Activated CD4-positive, alpha-beta T cell treated with anti-CD3 and anti-CD28 coated beads, Interleukin-2, amount 50 U/mL, for 24 hours (primary cell): ENCODE results near the gene ASIC5.

ENCODE experiments used
- DNase-seq, 2 donors: peaks; one replicate each; pipeline ENCODE4 v3.0.0-alpha.2; 2020; ENCODE audit warnings: low read depth in 1 of 2, low spot score in 1 of 2

ASIC5 gene

GRCh38 chr4:155881555-155881954, 15.5 kb upstream of the ASIC5 start:
- no peak for DNase-seq

- no peak for DNase-seq
Observed at GRCh38 chr4:155879767-155880166, 13.7 kb upstream of the ASIC5 start.

GRCh38 chr4:155878611-155879010, 12.5 kb upstream of the ASIC5 start:
- no peak for DNase-seq

- no peak for DNase-seq
Observed at GRCh38 chr4:155877971-155878370, 11.9 kb upstream of the ASIC5 start.

GRCh38 chr4:155875878-155876277, 9.8 kb upstream of the ASIC5 start:
- no peak for DNase-seq

- no peak for DNase-seq
Observed at GRCh38 chr4:155855897-155856296, 10.2 kb downstream of the ASIC5 start.

- DNase-seq = no peak
Observed at GRCh38 chr4:155854582-155855226, 11.4 kb downstream of the ASIC5 start.

- no peak for DNase-seq
Observed at GRCh38 chr4:155853189-155853588, 12.9 kb downstream of the ASIC5 start.

- no peak for DNase-seq
Observed at GRCh38 chr4:155849042-155849441, 17.0 kb downstream of the ASIC5 start.

- no peak for DNase-seq
Observed at GRCh38 chr4:155846929-155847328, 19.1 kb downstream of the ASIC5 start.

- DNase-seq = no peak
Observed at GRCh38 chr4:155842080-155842479, 24.0 kb downstream of the ASIC5 start.

GRCh38 chr4:155837203-155837796, 28.8 kb downstream of the ASIC5 start:
- DNase-seq = no peak

- DNase-seq = no peak
Observed at GRCh38 chr4:155832664-155833063, 33.4 kb downstream of the ASIC5 start.

GRCh38 chr4:155828628-155829027, 37.4 kb downstream of the ASIC5 start:
- DNase-seq = no peak

GRCh38 chr4:155822572-155822971, 43.5 kb downstream of the ASIC5 start:
- no peak for DNase-seq

GRCh38 chr4:155820887-155821518, 45.1 kb downstream of the ASIC5 start:
- no peak for DNase-seq

GRCh38 chr4:155819066-155819465, 47.0 kb downstream of the ASIC5 start:
- no peak for DNase-seq

- DNase-seq = no peak
Observed at GRCh38 chr4:155818639-155819038, 47.4 kb downstream of the ASIC5 start.

- DNase-seq = no peak
Observed at GRCh38 chr4:155811083-155811482, 55.0 kb downstream of the ASIC5 start.

- peak in 1 of 2 donors; percentile 28 for DNase-seq
Observed at GRCh38 chr4:155809835-155810234, 56.2 kb downstream of the ASIC5 start.

- DNase-seq = no peak
Observed at GRCh38 chr4:155807021-155807420, 59.1 kb downstream of the ASIC5 start.

GRCh38 chr4:155805016-155805415, 61.1 kb downstream of the ASIC5 start:
- DNase-seq = no peak
